Endothelial cell of umbilical vein (primary cell): Measurements from ENCODE around the gene ZNF583. TPM values are rescaled to one million over a fixed set of nuclear protein-coding genes. Genes with fewer than 3 reads are reported as not detected.

ENCODE experiments used
- BruUV-seq: library from RNA; stranded (reverse); fragments of 400-500 nt; replicated peaks from 2 replicates; lab custom pipeline; 2021; lab: Mats Ljungman, UMichigan
- CTCF ChIA-PET: fragments of 300-600, 350-600 bp; sonication (Branson Sonifier 250); formaldehyde crosslinking; loops from one replicate; lab custom pipeline; 2021; ENCODE audit warnings: antibody characterized with exemption, inconsistent platforms; lab: Charles Lee
- POLR2A ChIA-PET: fragments of 300-600, 350-600 bp; sonication (Branson Sonifier 250); formaldehyde crosslinking; loops from one replicate; lab custom pipeline; 2021; ENCODE audit warnings: antibody characterized with exemption, inconsistent platforms; lab: Charles Lee
- DNase-seq: peaks from one replicate; pipeline ENCODE4 v3.0.0-alpha.2; 2011; ENCODE audit warnings: low read depth, low spot score
- FAIRE-seq: peaks from 2 replicates; lab custom pipeline; 2011; peaks lifted over from hg19 to GRCh38; lab: Jason Lieb, UNC
- H2AFZ ChIP-seq: 2 replicates; pipeline ENCODE4 v1.6.0; 2012; ENCODE audit warnings: low read depth, low read length, control low read depth, inconsistent platforms
- H3K27ac ChIP-seq: 2 replicates; pipeline ENCODE4 v1.5.1; 2011; ENCODE audit warnings: low read depth, mild to moderate bottlenecking, control low read depth, low read length, moderate library complexity; ENCODE audit not compliant: insufficient read depth
- H3K27me3 ChIP-seq, 2 experiments: 2 replicates each; pipeline versions ENCODE4 v1.6.0 to v1.6.1; 2011; ENCODE audit warnings: low read length in 2 of 2, mixed read lengths in 1 of 2; ENCODE audit not compliant: control insufficient read depth in 2 of 2, insufficient read depth in 2 of 2
- H3K36me3 ChIP-seq, 2 experiments: 2 replicates in 1 of 2; 3 replicates in 1 of 2; pipeline ENCODE4 v1.5.1; 2011; ENCODE audit warnings: low read length in 2 of 2, mild to moderate bottlenecking in 1 of 2, moderate library complexity in 1 of 2; ENCODE audit not compliant: control insufficient read depth in 2 of 2, insufficient read depth in 2 of 2; ENCODE audit errors: extremely low read depth in 1 of 2
- H3K4me1 ChIP-seq: 3 replicates; pipeline ENCODE4 v1.5.1; 2011; ENCODE audit warnings: mild to moderate bottlenecking, low read length; ENCODE audit not compliant: control insufficient read depth, insufficient read depth; ENCODE audit errors: extremely low read depth
- H3K4me2 ChIP-seq: 2 replicates; pipeline ENCODE4 v1.6.1; 2011; ENCODE audit warnings: low read length, control low read depth, mixed read lengths; ENCODE audit not compliant: insufficient read depth
- H3K4me3 ChIP-seq, 3 experiments: fragments of 200-600 bp in 1 of 3; sonication (generic), shearing (Covaris generic) in 1 of 3; replicated peaks in 1 of 3; 2 replicates each; pipeline ENCODE4 v1.5.1; 2011 to 2016; ENCODE audit warnings: control low read depth in 3 of 3, low read length in 3 of 3, mild to moderate bottlenecking in 2 of 3, inconsistent platforms in 1 of 3, low read depth in 1 of 3, moderate library complexity in 1 of 3; ENCODE audit not compliant: insufficient read depth in 1 of 3
- H3K79me2 ChIP-seq: 2 replicates; pipeline ENCODE4 v1.6.0; 2012; ENCODE audit warnings: low read length, inconsistent platforms; ENCODE audit not compliant: control insufficient read depth, insufficient read depth
- H3K9ac ChIP-seq: replicated peaks from 2 replicates; pipeline ENCODE3; 2011; ENCODE audit warnings: low read length, control low read depth; ENCODE audit not compliant: insufficient read depth; ENCODE audit errors: extremely low read depth
- H3K9me1 ChIP-seq: replicated peaks from 3 replicates; pipeline ENCODE4 v1.6.0; 2011; ENCODE audit warnings: mild to moderate bottlenecking, low read length; ENCODE audit not compliant: control insufficient read depth, insufficient read depth; ENCODE audit errors: extremely low read depth
- H3K9me3 ChIP-seq: replicated peaks from 2 replicates; pipeline ENCODE4 v1.5.1; 2012; ENCODE audit warnings: low read length, inconsistent platforms; ENCODE audit not compliant: control insufficient read depth, insufficient read depth
- H4K20me1 ChIP-seq: replicated peaks from 2 replicates; pipeline ENCODE3; 2011; ENCODE audit warnings: mild to moderate bottlenecking, low read length; ENCODE audit not compliant: control insufficient read depth, insufficient read depth; ENCODE audit errors: extremely low read depth
- CTCF ChIP-seq, 2 donors: IDR thresholded peaks; 1 replicate in 1 of 2; 2 replicates in 1 of 2; pipeline ENCODE4 v1.5.1; 2011; ENCODE audit warnings: low read length in 2 of 2, mild to moderate bottlenecking in 2 of 2, moderate library complexity in 2 of 2, control low read depth in 1 of 2, inconsistent platforms in 1 of 2, low read depth in 1 of 2; ENCODE audit not compliant: insufficient read depth in 1 of 2; ENCODE audit errors: extremely low read depth in 1 of 2
- EZH2 ChIP-seq: IDR thresholded peaks from 2 replicates; pipeline ENCODE4 v1.6.1; 2012; ENCODE audit warnings: borderline replicate concordance, low read depth, mild to moderate bottlenecking, moderate library complexity, low read length, inconsistent platforms; ENCODE audit not compliant: severe bottlenecking
- FOS ChIP-seq: IDR thresholded peaks from 2 replicates; pipeline ENCODE4 v1.6.1; 2011; ENCODE audit warnings: mild to moderate bottlenecking, low read length, moderate library complexity, borderline replicate concordance; ENCODE audit not compliant: insufficient read depth
- GATA2 ChIP-seq: IDR thresholded peaks from 2 replicates; pipeline ENCODE4 v1.7.0; 2011; ENCODE audit warnings: low read depth, mild to moderate bottlenecking, moderate library complexity, mixed read lengths, low read length; ENCODE audit not compliant: insufficient read length, insufficient read depth
- JUN ChIP-seq: IDR thresholded peaks from 2 replicates; pipeline ENCODE4 v1.6.1; 2011; ENCODE audit warnings: borderline replicate concordance, low read depth; ENCODE audit not compliant: insufficient read length, insufficient read depth
- MAX ChIP-seq: IDR thresholded peaks from 2 replicates; pipeline ENCODE4 v1.6.1; 2011; ENCODE audit not compliant: insufficient read depth, insufficient read length
- MYC ChIP-seq: IDR thresholded peaks from one replicate; pipeline ENCODE4 v1.6.1; 2011; ENCODE audit warnings: mild to moderate bottlenecking, low read depth, low read length
- POLR2A ChIP-seq: IDR thresholded peaks from 2 replicates; pipeline ENCODE4 v1.6.1; 2012; ENCODE audit warnings: low read depth, mild to moderate bottlenecking, control low read depth, low read length
- POLR2AphosphoS5 ChIP-seq: IDR thresholded peaks from 2 replicates; pipeline ENCODE4 v1.6.1; 2012; ENCODE audit warnings: low read depth, mild to moderate bottlenecking, control low read depth, low read length, moderate library complexity; ENCODE audit not compliant: insufficient read depth
- dilution Hi-C: fragments of 300-500 bp; cut with MboI; formaldehyde crosslinking; loops from one replicate; pipeline ENCODE4 v1.15.0; 2019; ENCODE audit warnings: low sequenced_read_pairs; ENCODE audit not compliant: extremely low pct_ligation_motif_present
- intact Hi-C: fragments of 100-400 bp; cut with micrococcal nuclease; formaldehyde crosslinking; loops from one replicate; pipeline ENCODE4 v1.10.0; 2022
- polyA plus RNA-seq, 4 experiments: library from polyadenylated mRNA; depleted of rRNA in 3 of 4; stranded (reverse) in 3 of 4; unstranded in 1 of 4; fragments of >200 nt; gene quantifications; 2 replicates each; pipeline versions ENCODE4 v1.2.1 to v1.2.3, GENCODE V29; 2011 to 2012; ENCODE audit warnings: missing spikeins in 1 of 4
- total RNA-seq: library from RNA; stranded (reverse); gene quantifications from 2 replicates; pipeline ENCODE4 v1.2.3, GENCODE V29; 2021

ZNF583 gene
- total and polyA plus RNA-seq, 2 donors (not counting 3 experiments of a cell fraction or from before 2014, with no cell fraction given), result 0.99 to 4.8 TPM

GRCh38 chr19:56474308-56474707 is 70.2 kb downstream of the ZNF583 start:
- BruUV-seq, result no TSS peak
- FAIRE-seq (no peak), DNase-seq (no peak)

GRCh38 chr19:56476093-56476492 is 72.0 kb downstream of the ZNF583 start:
- Histone ChIP-seq H3K9ac (no peak overlapping the region), H3K27me3 (no peaks in the 10 kb centered on the region), H3K4me2 (no peak overlapping the region), H4K20me1 (no peaks in the 10 kb centered on the region), H3K9me1 (no peaks in the 10 kb centered on the region), H2AFZ (no peak overlapping the region), H3K4me3 (no peak overlapping the region), H3K27ac (no peak overlapping the region), H3K9me3 (no peaks in the 10 kb centered on the region), H3K4me1 (no peaks in the 10 kb centered on the region), H3K79me2 (no peaks in the 10 kb centered on the region), H3K36me3 (no peaks in the 10 kb centered on the region)
- FAIRE-seq, result no peak
- TF ChIP-seq JUN (no peak), MYC (no peak), CTCF (IDR thresholded peaks at IDR 0.05; ENCODE audit: extremely low read depth in 1 of 2, insufficient read depth in 1 of 2, low read depth in 1 of 2, low read length in 2 of 2) (no peak), POLR2A (no peak), EZH2 (no peak), GATA2 (no peak), MAX (no peak), POLR2AphosphoS5 (no peak), FOS (no peak)
- BruUV-seq, result no TSS peak
- no peak for DNase-seq
- dilution Hi-C loops, result no loop called here
- ChIA-PET CTCF (no interaction called here), POLR2A (no interaction called here)
- intact Hi-C loops, result no loop called here

More at GRCh38 chr19:56474308-56474707, 70.2 kb downstream of the ZNF583 start:
- no peak for TF ChIP-seq MYC
- TF ChIP-seq EZH2, result no peak
- TF ChIP-seq MAX, result no peak
- no peak for TF ChIP-seq POLR2A
- no peak overlapping the region for H3K27ac ChIP-seq
- ChIA-PET POLR2A (no interaction called here), CTCF (no interaction called here)
- intact Hi-C loops, result no loop called here
- H3K9ac ChIP-seq, result no peak overlapping the region
- no peaks in the 10 kb centered on the region for H3K36me3 ChIP-seq
- no peaks in the 10 kb centered on the region for H3K4me1 ChIP-seq
- dilution Hi-C loops, result no loop called here
- no peaks in the 10 kb centered on the region for H3K79me2 ChIP-seq
- H3K4me2 ChIP-seq, result no peak overlapping the region
- no peak overlapping the region for H2AFZ ChIP-seq
- H3K9me3 ChIP-seq, result no peaks in the 10 kb centered on the region
- no peaks in the 10 kb centered on the region for H3K9me1 ChIP-seq
- H3K27me3 ChIP-seq, result no peaks in the 10 kb centered on the region
- no peak overlapping the region for H3K4me3 ChIP-seq
- H4K20me1 ChIP-seq, result no peaks in the 10 kb centered on the region
